Mucosa of descending colon (tissue), 3 donors: ENCODE data around the gene ATP6AP1. TPM values are rescaled to one million over a fixed set of nuclear protein-coding genes. Genes with fewer than 3 reads are reported as not detected.
A peak's percentile ranks its signal among the peaks of the same experiment; 100 is the strongest.
"Not testable (repeated sequence)": the region's sequence is repeated elsewhere in the genome, so short reads cannot be mapped to it uniquely, and the experiment has no call there.

ENCODE experiments used
- ATAC-seq: fragments of 200-7000 bp; cut with Tn5 transposase; one replicate; pipeline ENCODE4 v1.9.1; 2020; ENCODE audit warnings: mild to moderate bottlenecking, moderate library complexity
- DNase-seq, 3 donors: peaks; one replicate each; pipeline ENCODE4 v3.0.0-alpha.2; 2020
- H3K36me3 ChIP-seq: fragments of 200-600 bp; one replicate; pipeline ENCODE4 v1.8.0; 2021; ENCODE audit warnings: low read depth, mild to moderate bottlenecking
- H3K4me1 ChIP-seq: fragments of 200-600 bp; one replicate; pipeline ENCODE4 v1.8.0; 2021; ENCODE audit warnings: low read depth, mild to moderate bottlenecking
- H3K4me3 ChIP-seq: fragments of 200-600 bp; one replicate; pipeline ENCODE4 v1.8.0; 2021; ENCODE audit warnings: mild to moderate bottlenecking
- H3K9me3 ChIP-seq: fragments of 200-600 bp; one replicate; pipeline ENCODE4 v1.8.0; 2021; ENCODE audit warnings: mild to moderate bottlenecking
- intact Hi-C, 2 donors: fragments of 100-400 bp; cut with DNase I in 1 of 2; cut with micrococcal nuclease in 1 of 2; formaldehyde crosslinking; loops; one replicate each; pipeline versions ENCODE4 v1.11.0 to v1.11.1; 2022; cut with DNase I, micrococcal nuclease
- total RNA-seq, 3 donors: library from RNA; stranded (reverse); fragmentation: NEBNext Ultra II Directional in 2 of 3; extraction: Animal tissue kit (Norgen Biotek cat#: 25700) in 2 of 3; gene quantifications; one replicate each; pipeline versions ENCODE4 v1.2.1 to v1.2.4, GENCODE V29; 2021 to 2023
- TF ChIP-seq, protein P1 (sequence below): fragments of 200-600 bp; IDR thresholded peaks from one replicate; pipeline ENCODE4 v1.8.0; 2022; ENCODE audit warnings: antibody characterized with exemption, mild to moderate bottlenecking
- donor health status: DM: no; HTN: no; CAD: no; lungs with moderate emphysema.
- donor health status: DM: no; HTN: no; CAD: no.
- donor health status: DM: no; HTN: yes; CAD: no.

ATP6AP1 gene
- total RNA-seq, 3 donors from 2014 or later, result 78.1 to 95.8 (median 95.2) TPM

DNA sequence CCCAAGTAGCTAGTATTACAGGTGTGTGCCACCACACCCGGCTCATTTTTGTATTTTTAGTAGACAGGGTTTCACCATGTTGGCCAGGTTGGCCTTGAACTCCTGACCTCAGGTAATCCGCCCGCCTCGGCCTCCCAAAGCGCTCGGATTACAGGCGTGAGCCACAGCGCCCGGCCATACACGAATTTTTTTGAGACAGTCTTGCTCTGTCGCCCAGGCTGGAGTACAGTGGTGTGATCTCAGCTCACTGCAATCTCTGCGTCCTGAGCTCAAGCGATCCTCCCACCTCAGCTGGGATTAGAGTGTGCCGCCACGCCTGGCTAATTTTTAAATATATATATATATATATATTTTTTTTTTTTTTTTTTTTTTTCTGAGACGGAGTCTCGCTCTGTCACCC is 32.1 kb upstream of the ATP6AP1 start:
- ATAC-seq, intact Hi-C loops, H3K36me3 ChIP-seq, H3K9me3 ChIP-seq, H3K4me1 ChIP-seq, DNase-seq, H3K4me3 ChIP-seq: not testable (repeated sequence)

DNA sequence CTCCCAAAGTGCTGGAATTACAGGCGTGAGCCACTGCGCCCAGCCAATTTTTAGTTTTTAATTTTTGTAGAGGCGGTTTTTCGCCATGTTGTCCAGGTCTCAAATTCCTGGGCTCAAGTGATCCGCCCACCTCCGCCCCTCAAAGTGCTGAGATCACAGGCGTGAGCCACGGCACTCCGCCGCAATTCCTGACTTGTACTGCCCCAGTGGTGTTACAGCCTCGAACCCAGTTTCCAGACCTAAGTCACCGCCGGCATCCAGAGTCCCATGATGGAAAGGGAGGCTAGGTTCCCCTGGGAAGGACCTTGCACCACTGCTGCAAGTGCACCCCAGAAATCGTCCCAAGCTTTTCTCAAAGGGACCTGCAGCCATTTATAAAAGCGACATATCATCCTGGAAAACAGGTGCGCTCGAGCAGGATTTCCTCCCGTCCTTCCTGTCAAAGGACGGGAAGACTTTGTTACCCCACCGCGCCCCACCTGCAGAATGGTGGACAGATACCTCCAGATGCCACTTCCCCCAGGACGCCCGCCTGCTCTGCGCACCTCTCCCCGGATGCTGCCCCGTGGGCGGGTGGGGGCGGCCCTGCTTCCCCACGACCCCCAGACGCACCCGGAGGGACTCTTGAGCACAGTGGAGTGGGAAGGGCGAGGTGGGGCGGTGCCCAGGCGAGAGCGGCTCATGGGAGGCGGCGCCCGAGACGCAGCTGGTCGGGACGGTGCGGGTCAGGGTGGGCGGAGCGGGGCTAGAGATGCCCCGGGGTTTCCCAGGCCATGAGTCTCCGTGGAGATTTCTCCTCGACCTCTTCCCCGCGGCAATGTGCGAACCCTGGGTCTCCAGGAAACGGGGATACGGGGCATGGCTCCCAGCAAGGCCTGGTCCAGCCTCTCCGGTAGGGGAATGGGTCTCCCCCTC is 31.2 kb upstream of the ATP6AP1 start:
- H3K4me3 ChIP-seq, result no peak overlapping the region
- peak; percentile 80 for ATAC-seq
- H3K4me1 ChIP-seq, result peaks cover 4% of the 10 kb centered on the region
- TF ChIP-seq, protein P1, sequence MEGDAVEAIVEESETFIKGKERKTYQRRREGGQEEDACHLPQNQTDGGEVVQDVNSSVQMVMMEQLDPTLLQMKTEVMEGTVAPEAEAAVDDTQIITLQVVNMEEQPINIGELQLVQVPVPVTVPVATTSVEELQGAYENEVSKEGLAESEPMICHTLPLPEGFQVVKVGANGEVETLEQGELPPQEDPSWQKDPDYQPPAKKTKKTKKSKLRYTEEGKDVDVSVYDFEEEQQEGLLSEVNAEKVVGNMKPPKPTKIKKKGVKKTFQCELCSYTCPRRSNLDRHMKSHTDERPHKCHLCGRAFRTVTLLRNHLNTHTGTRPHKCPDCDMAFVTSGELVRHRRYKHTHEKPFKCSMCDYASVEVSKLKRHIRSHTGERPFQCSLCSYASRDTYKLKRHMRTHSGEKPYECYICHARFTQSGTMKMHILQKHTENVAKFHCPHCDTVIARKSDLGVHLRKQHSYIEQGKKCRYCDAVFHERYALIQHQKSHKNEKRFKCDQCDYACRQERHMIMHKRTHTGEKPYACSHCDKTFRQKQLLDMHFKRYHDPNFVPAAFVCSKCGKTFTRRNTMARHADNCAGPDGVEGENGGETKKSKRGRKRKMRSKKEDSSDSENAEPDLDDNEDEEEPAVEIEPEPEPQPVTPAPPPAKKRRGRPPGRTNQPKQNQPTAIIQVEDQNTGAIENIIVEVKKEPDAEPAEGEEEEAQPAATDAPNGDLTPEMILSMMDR, result no peak
- H3K36me3 ChIP-seq, result no peaks in the 10 kb centered on the region
- peak; percentile 78 to 89 (median 86) for DNase-seq
- H3K9me3 ChIP-seq, result no peaks in the 10 kb centered on the region
- intact Hi-C loops, result no loop called here

DNA sequence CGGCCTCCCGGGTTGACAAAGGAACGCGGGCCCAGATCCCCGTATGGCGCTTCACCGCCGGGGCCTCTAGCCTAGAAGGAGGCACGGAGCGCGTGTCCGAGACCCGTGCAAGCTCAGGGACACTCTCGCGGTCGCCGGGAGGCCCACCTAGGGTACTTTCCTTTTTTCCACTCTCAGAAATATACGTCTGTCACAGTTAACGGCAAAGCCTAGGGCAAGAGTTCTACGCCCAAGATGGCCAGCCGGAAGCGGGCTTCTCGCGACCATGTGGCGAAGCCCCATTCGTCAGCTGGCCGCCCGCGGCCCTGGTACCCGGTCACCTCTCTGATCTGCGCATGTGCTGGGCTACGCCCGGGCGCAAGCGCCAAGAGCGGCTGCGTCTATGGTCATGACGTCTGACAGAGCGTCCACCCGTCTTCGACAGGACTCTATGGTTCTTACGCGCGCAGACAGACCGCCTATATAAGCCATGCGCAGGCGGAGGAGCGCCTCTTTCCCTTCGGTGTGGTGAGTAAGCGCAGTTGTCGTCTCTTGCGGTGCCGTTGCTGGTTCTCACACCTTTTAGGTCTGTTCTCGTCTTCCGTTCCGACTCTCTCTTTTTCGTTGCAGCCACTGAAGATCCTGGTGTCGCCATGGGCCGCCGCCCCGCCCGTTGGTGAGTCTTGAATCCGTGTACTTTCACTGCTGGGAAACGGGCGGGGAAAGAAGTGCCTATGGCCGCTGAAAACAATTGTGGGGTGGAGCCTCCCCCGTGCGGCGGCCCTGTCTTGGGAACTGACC is 30.4 kb upstream of the ATP6AP1 start, which contains the start of gene RPL10:
Gene RPL10, plus strand, starts transcription at position 490 of the 780 bp plus-strand sequence. Its CDS starts 143 bp downstream, at position 633.
- TF ChIP-seq, protein P1, result no peak
- H3K36me3 ChIP-seq, result no peaks in the 10 kb centered on the region
- DNase-seq (peak; percentile 91 to 97 (median 94)), ATAC-seq (peak; percentile 90)
- H3K9me3 ChIP-seq, result no peaks in the 10 kb centered on the region
- H3K4me3 ChIP-seq, result peak within 1 kb of the TSS; percentile 46
- peaks cover 4% of the 10 kb centered on the region for H3K4me1 ChIP-seq
- intact Hi-C loops, result no loop called here

DNA sequence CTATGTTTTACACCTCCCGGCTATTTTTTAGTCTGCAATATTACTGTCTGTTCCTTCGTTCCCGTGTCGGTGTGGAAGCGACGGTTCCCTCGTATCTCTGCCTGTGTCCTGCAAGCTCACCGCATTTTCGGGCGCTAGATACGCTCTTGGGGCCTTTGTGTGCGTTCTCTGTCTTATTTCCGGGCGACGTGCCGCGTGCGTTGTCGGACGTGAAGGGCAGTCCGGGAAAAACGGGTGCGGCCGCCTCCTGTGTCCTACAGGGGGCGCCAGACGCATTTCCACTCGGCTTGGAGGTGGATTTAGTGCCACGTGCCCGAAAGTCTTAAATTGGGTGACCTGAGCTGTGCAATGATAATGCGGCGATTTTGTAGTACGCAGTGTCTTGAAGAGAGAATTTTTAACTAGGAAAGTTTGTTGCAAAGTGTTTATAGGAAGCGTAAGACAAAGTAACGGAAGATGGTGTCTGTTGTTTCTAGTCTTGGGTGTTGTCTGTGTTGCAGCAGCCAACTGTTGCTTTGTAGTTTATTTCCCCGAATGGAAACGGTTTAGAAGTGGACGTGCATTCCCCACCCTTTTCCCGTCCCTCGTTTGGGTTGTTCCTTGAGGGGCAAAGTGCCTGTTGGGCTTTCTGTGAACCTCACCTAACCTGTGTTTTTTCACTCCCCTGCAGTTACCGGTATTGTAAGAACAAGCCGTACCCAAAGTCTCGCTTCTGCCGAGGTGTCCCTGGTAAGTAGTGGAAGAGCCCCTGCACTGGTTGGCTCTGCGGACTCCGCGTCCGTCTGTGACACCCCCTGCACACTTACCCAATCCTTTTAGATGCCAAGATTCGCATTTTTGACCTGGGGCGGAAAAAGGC is 29.6 kb upstream of the ATP6AP1 start:
- intact Hi-C loops, result no loop called here
- H3K4me3 ChIP-seq, result peak overlapping the region; percentile 46
- ATAC-seq (peak; percentile 73), DNase-seq (peak; percentile 88 to 92 (median 91))
- no peaks in the 10 kb centered on the region for H3K9me3 ChIP-seq
- H3K4me1 ChIP-seq, result peaks cover 4% of the 10 kb centered on the region
- no peaks in the 10 kb centered on the region for H3K36me3 ChIP-seq
- TF ChIP-seq, protein P1, result peak; percentile 73

DNA sequence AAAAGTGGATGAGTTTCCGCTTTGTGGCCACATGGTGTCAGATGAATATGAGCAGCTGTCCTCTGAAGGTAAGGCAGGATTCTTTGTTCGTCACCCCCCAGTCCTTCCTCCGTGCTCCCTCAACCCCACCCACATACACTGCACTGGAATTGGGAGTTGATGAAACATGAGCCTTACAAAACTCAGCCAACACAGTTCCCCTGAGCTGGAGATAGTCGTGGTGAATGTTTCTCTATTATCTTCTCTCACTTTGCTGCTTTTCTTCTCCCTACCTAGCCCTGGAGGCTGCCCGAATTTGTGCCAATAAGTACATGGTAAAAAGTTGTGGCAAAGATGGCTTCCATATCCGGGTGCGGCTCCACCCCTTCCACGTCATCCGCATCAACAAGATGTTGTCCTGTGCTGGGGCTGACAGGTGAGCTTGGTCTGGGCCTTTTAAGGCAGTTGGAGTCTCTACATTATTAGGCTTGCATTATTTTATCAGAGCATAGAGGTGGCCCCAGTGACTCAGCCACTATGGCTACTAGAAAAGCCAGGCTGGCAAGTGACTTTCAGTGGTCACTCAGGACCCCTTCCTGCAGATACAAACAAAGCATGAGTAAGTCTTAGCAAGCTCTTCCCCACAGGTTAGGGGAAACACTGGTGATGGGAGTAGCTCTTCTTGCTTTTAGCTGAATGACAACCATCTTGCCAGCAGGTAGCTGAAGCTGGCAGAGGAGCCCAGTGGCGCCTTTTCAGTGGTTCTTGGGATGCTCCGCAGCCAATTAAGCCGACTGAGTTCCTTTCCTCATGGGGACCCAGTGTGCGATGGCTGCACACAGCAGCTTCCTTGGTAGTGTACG is 28.7 kb upstream of the ATP6AP1 start:
- Histone ChIP-seq H3K4me3 (no peak overlapping the region), H3K4me1 (peaks cover 4% of the 10 kb centered on the region), H3K36me3 (no peaks in the 10 kb centered on the region), H3K9me3 (no peaks in the 10 kb centered on the region)
- ATAC-seq (no peak), DNase-seq (no peak)
- TF ChIP-seq, protein P1, result no peak
- intact Hi-C loops, result no loop called here

DNA sequence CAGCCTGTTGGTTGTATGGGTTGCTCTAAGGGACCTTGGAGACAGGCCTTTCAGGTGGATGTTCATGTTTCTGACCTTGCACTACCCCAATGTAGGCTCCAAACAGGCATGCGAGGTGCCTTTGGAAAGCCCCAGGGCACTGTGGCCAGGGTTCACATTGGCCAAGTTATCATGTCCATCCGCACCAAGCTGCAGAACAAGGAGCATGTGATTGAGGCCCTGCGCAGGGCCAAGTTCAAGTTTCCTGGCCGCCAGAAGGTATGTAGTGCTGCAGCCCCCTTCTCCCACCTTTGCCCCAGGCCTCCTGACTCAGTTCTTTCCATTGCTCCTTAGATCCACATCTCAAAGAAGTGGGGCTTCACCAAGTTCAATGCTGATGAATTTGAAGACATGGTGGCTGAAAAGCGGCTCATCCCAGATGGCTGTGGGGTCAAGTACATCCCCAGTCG is 28.1 kb upstream of the ATP6AP1 start:
- intact Hi-C loops, H3K9me3 ChIP-seq, H3K36me3 ChIP-seq, H3K4me1 ChIP-seq, DNase-seq, ATAC-seq, H3K4me3 ChIP-seq: not testable (repeated sequence)
